DOHH2 (cell line): ENCODE data around the gene MUSTN1.

ENCODE experiments used
- CTCF ChIP-seq: fragments of 200-600 bp; sonication (generic); IDR thresholded peaks from one replicate; pipeline ENCODE4 v1.5.1; 2014; ENCODE audit warnings: antibody characterized with exemption, mild to moderate bottlenecking, low read depth, low read length; ENCODE audit not compliant: poor library complexity, severe bottlenecking
- EZH2phosphoT487 ChIP-seq: fragments of 200-600 bp; sonication (generic); IDR thresholded peaks from 2 replicates; pipeline ENCODE4 v1.6.1; 2017; ENCODE audit warnings: borderline replicate concordance, mild to moderate bottlenecking, antibody characterized with exemption, low read length, moderate library complexity, mixed read lengths

GRCh38 chr3:52830535-52831258 is 4.1 kb downstream of the MUSTN1 start, which contains the start of gene ITIH4:
- TF ChIP-seq CTCF (no peak), EZH2phosphoT487 (no peak)
